Spleen (tissue), 7 donors: ENCODE measurements around the gene NTSR1.
A peak's percentile ranks its signal among the peaks of the same experiment; 100 is the strongest.

Experiments
- CTCF ChIP-seq, 11 experiments: fragments of 200-600 bp in 7 of 11; fragments of 450-650 bp in 4 of 11; sonication (generic) in 4 of 11; IDR thresholded peaks in 8 of 11; conservative IDR thresholded peaks in 3 of 11; 1 replicate in 7 of 11; 2 replicates in 4 of 11; pipeline versions ENCODE4 v1.4.0 to v1.8.0; 2016 to 2021; ENCODE audit warnings: antibody characterized with exemption in 11 of 11, inconsistent platforms in 4 of 11, mild to moderate bottlenecking in 1 of 11
- POLR2A ChIP-seq, 3 donors: fragments of 450-650 bp; IDR thresholded peaks; one replicate each; pipeline ENCODE4 v1.5.1; 2017; ENCODE audit warnings: antibody characterized with exemption in 3 of 3, mild to moderate bottlenecking in 1 of 3
- POLR2AphosphoS5 ChIP-seq, 3 donors: sonication (generic); formaldehyde crosslinking; IDR thresholded peaks; one replicate each; pipeline ENCODE4 v1.5.1; 2017; ENCODE audit warnings: antibody characterized with exemption in 3 of 3
- donor health status: DM: no; HTN: no; CAD: no; lungs with moderate emphysema.
- donor health status: DM: no; HTN: no; CAD: no.
- donor health status: DM: no; HTN: no; CAD: no.

DNA sequence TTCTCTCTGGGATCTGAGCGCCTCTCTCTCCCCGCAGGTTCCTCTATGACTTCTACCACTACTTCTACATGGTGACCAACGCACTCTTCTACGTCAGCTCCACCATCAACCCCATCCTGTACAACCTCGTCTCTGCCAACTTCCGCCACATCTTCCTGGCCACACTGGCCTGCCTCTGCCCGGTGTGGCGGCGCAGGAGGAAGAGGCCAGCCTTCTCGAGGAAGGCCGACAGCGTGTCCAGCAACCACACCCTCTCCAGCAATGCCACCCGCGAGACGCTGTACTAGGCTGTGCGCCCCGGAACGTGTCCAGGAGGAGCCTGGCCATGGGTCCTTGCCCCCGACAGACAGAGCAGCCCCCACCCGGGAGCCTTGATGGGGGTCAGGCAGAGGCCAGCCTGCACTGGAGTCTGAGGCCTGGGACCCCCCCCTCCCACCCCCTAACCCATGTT, 51.4 kb downstream of the NTSR1 start:
- no peak for TF ChIP-seq CTCF (IDR thresholded peaks at IDR 0.05 in 8 of 11, conservative IDR thresholded peaks at IDR 0.05 in 3 of 11)
- no peak for TF ChIP-seq POLR2A (IDR thresholded peaks at IDR 0.05)
- TF ChIP-seq POLR2AphosphoS5 (IDR thresholded peaks at IDR 0.05): peak in 1 of 3 donors; percentile 54
